ENCODE results near the gene ANKUB1. TPM values are rescaled to one million over a fixed set of nuclear protein-coding genes. Genes with fewer than 3 reads are reported as not detected.

ANKUB1 gene
- total and polyA plus RNA-seq, 10 donors, result 0.03 to 0.10 TPM; not detected in 8

- no peak overlapping the region for H3K27ac ChIP-seq
- no peak for DNase-seq
- peaks cover 0 to 46% (median 23%) of the 10 kb centered on the region in 6 donors for H3K36me3 ChIP-seq
- no peaks in the 10 kb centered on the region for H3K4me1 ChIP-seq
- intact Hi-C loops (cut with DNase I; ENCODE audit: low total_unique reads), result no loop called here
- H3K4me3 ChIP-seq, result no peak overlapping the region
- H3K27me3 ChIP-seq (replicated peaks in 1 of 7), result no peaks in the 10 kb centered on the region
- TF ChIP-seq POLR2A (IDR thresholded peaks at IDR 0.05) (no peak), CTCF (IDR thresholded peaks at IDR 0.05 in 8 of 11, conservative IDR thresholded peaks at IDR 0.05 in 3 of 11) (no peak), POLR2AphosphoS5 (IDR thresholded peaks at IDR 0.05) (no peak)
- H3K9me3 ChIP-seq, result no peaks in the 10 kb centered on the region
Observed at GRCh38 chr3:149736953-149737205, 55.5 kb downstream of the ANKUB1 start.

- Histone ChIP-seq H3K9me3 (no peaks in the 10 kb centered on the region), H3K4me1 (no peaks in the 10 kb centered on the region), H3K27me3 (replicated peaks in 1 of 7) (no peaks in the 10 kb centered on the region), H3K27ac (no peak overlapping the region), H3K4me3 (no peak overlapping the region), H3K36me3 (peaks cover 0 to 40% (median 22%) of the 10 kb centered on the region in 6 donors)
- no peak for DNase-seq
- TF ChIP-seq POLR2A (IDR thresholded peaks at IDR 0.05) (no peak), POLR2AphosphoS5 (IDR thresholded peaks at IDR 0.05) (no peak), CTCF (IDR thresholded peaks at IDR 0.05 in 8 of 11, conservative IDR thresholded peaks at IDR 0.05 in 3 of 11) (no peak)
- 48 to 63% (median 53%) methylated on average over 2 of the region's 2 CpGs for WGBS, 5 donors
- intact Hi-C loops (cut with DNase I; ENCODE audit: low total_unique reads), result no loop called here
Observed at GRCh38 chr3:149736175-149736952, 56.0 kb downstream of the ANKUB1 start.

- no peaks in the 10 kb centered on the region for H3K4me1 ChIP-seq
- intact Hi-C loops (cut with DNase I; ENCODE audit: low total_unique reads), result no loop called here
- 81 to 93% (median 88%) methylated on average over 3 of the region's 3 CpGs for WGBS, 5 donors
- H3K36me3 ChIP-seq, result peaks cover 0 to 4% (median 0%) of the 10 kb centered on the region in 6 donors
- H3K27me3 ChIP-seq (replicated peaks in 1 of 7), result no peaks in the 10 kb centered on the region
- no peak for DNase-seq
- TF ChIP-seq POLR2A (IDR thresholded peaks at IDR 0.05) (no peak), CTCF (IDR thresholded peaks at IDR 0.05 in 8 of 11, conservative IDR thresholded peaks at IDR 0.05 in 3 of 11) (no peak), POLR2AphosphoS5 (IDR thresholded peaks at IDR 0.05) (no peak)
- no peak overlapping the region for H3K27ac ChIP-seq
- no peak overlapping the region for H3K4me3 ChIP-seq
- H3K9me3 ChIP-seq, result no peaks in the 10 kb centered on the region
Observed at GRCh38 chr3:149732234-149732633, 60.1 kb downstream of the ANKUB1 start.

- TF ChIP-seq POLR2A (IDR thresholded peaks at IDR 0.05), result no peak
- no peak for TF ChIP-seq CTCF (IDR thresholded peaks at IDR 0.05 in 8 of 11, conservative IDR thresholded peaks at IDR 0.05 in 3 of 11)
- no peak for TF ChIP-seq POLR2AphosphoS5 (IDR thresholded peaks at IDR 0.05)
- 57 to 80% (median 70%) methylated on average over 2 of the region's 2 CpGs for WGBS, 5 donors
- intact Hi-C loops (cut with DNase I; ENCODE audit: low total_unique reads), result no loop called here
- H3K9me3 ChIP-seq, result peaks cover 0 to 4% (median 0%) of the 10 kb centered on the region in 8 donors
- no peak overlapping the region for H3K4me3 ChIP-seq
- DNase-seq, result no peak
- no peaks in the 10 kb centered on the region for H3K36me3 ChIP-seq
- H3K4me1 ChIP-seq, result no peaks in the 10 kb centered on the region
- no peaks in the 10 kb centered on the region for H3K27me3 ChIP-seq (replicated peaks in 1 of 7)
- H3K27ac ChIP-seq, result no peak overlapping the region
Observed at GRCh38 chr3:149727656-149728055, 64.7 kb downstream of the ANKUB1 start.

Data from spleen (tissue), 11 donors.